ENCODE results near the gene LSM4. TPM values are rescaled to one million over a fixed set of nuclear protein-coding genes. Genes with fewer than 3 reads are reported as not detected.

LSM4 gene
- total and polyA plus RNA-seq, 2 of the 13 experiments (the other 11 are each of a cell fraction or from before 2014, with no cell fraction given): 65.8 to 166 TPM

DNA sequence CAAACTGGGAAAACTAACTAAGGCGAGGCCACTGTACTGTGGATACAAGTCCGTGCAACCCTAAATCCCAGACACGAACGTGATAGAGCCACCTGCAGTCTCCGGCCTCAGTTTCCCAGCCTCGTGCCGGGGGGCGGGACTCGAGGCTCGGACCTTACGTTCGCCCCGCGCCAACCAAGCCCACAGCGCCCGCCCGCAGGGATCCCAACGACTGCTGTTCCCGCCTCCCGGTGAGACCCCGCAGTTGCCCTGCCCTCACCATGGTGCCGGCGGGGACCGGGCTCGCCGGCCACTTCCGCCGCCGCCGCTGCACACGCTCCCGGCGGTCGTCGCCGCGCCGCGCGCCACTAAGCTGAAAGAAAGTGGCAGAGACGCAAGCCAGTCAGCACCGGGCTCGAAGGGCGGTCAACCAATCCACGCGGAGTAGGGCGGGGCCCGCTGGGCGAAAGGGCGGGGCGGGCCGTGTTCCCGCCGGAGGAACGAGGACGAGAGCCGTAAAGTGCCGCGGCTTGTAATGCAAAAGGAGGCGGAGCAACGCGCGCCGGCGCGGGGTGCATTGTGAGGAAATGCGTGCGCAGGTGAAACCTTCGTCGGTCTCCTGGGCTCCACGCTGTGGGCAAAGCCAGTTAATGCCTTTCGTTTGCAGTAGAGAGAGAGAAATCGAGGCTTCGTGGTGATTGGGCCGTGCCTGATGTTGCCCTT lies at the start of gene LSM4 (continued):
- TF ChIP-seq, protein P1, sequence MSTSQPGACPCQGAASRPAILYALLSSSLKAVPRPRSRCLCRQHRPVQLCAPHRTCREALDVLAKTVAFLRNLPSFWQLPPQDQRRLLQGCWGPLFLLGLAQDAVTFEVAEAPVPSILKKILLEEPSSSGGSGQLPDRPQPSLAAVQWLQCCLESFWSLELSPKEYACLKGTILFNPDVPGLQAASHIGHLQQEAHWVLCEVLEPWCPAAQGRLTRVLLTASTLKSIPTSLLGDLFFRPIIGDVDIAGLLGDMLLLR (CRISPR knock-in tag; IDR thresholded peaks at IDR 0.05): peak; percentile 41; the same call in 1 of the 2 replicates
- TF ChIP-seq, protein P2, sequence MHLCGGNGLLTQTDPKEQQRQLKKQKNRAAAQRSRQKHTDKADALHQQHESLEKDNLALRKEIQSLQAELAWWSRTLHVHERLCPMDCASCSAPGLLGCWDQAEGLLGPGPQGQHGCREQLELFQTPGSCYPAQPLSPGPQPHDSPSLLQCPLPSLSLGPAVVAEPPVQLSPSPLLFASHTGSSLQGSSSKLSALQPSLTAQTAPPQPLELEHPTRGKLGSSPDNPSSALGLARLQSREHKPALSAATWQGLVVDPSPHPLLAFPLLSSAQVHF (CRISPR knock-in tag; IDR thresholded peaks at IDR 0.05): peak; percentile 57; the same call in 1 of the 2 replicates
- TF ChIP-seq ZNF781 (CRISPR knock-in tag; IDR thresholded peaks at IDR 0.05; ENCODE audit: borderline replicate concordance, not compliant biosample characterization): no peak
- TF ChIP-seq ZNF605 (CRISPR knock-in tag; IDR thresholded peaks at IDR 0.05): no peak
- no peak for TF ChIP-seq ZNF124 (CRISPR knock-in tag; IDR thresholded peaks at IDR 0.05)
- peak; percentile 74 for TF ChIP-seq HDAC1 (CRISPR knock-in tag; IDR thresholded peaks at IDR 0.05)
- no peak for TF ChIP-seq ZFP37 (CRISPR knock-in tag; IDR thresholded peaks at IDR 0.05; ENCODE audit: borderline replicate concordance)
- TF ChIP-seq MEF2D (CRISPR knock-in tag; IDR thresholded peaks at IDR 0.05): no peak
- TF ChIP-seq, protein P3, sequence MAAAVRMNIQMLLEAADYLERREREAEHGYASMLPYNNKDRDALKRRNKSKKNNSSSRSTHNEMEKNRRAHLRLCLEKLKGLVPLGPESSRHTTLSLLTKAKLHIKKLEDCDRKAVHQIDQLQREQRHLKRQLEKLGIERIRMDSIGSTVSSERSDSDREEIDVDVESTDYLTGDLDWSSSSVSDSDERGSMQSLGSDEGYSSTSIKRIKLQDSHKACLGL (CRISPR knock-in tag; IDR thresholded peaks at IDR 0.05): peak; percentile 70
- TF ChIP-seq, protein P4, sequence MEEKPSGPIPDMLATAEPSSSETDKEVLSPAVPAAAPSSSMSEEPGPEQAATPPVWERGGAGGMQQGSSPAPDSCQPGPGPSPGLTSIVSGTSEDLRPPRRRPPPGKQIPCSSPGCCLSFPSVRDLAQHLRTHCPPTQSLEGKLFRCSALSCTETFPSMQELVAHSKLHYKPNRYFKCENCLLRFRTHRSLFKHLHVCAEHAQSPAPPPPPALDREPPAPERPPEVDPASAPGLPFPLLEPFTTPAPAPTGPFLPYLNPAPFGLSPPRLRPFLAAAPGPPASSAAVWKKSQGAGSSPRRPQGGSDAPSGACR (CRISPR knock-in tag; IDR thresholded peaks at IDR 0.05): no peak
- TF ChIP-seq SNRNP70 (IDR thresholded peaks at IDR 0.05; ENCODE audit: low read depth, low read length): no peak
- no peak for TF ChIP-seq ZMYM2 (CRISPR knock-in tag; IDR thresholded peaks at IDR 0.05)
- TF ChIP-seq FOSL1 (CRISPR knock-in tag; IDR thresholded peaks at IDR 0.05; ENCODE audit: borderline replicate concordance): no peak
- TF ChIP-seq HIVEP1 (CRISPR knock-in tag; IDR thresholded peaks at IDR 0.05): no peak
- no peak for TF ChIP-seq ZNF12 (CRISPR knock-in tag; IDR thresholded peaks at IDR 0.05)
- TF ChIP-seq SOX13 (IDR thresholded peaks at IDR 0.05): no peak; the same call in 1 of the 2 replicates
- peak in 1 of 2 experiments; percentile 62; a peak in 2 of 4 replicates for TF ChIP-seq SOX13 (CRISPR knock-in tag; conservative IDR thresholded peaks at IDR 0.05 in 1 of 2, IDR thresholded peaks at IDR 0.05 in 1 of 2)
- TF ChIP-seq, protein P5, sequence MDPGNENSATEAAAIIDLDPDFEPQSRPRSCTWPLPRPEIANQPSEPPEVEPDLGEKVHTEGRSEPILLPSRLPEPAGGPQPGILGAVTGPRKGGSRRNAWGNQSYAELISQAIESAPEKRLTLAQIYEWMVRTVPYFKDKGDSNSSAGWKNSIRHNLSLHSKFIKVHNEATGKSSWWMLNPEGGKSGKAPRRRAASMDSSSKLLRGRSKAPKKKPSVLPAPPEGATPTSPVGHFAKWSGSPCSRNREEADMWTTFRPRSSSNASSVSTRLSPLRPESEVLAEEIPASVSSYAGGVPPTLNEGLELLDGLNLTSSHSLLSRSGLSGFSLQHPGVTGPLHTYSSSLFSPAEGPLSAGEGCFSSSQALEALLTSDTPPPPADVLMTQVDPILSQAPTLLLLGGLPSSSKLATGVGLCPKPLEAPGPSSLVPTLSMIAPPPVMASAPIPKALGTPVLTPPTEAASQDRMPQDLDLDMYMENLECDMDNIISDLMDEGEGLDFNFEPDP (CRISPR knock-in tag; conservative IDR thresholded peaks at IDR 0.05): no peak
- no peak for TF ChIP-seq NR3C1 (CRISPR knock-in tag; IDR thresholded peaks at IDR 0.05)
- TF ChIP-seq, protein P6, sequence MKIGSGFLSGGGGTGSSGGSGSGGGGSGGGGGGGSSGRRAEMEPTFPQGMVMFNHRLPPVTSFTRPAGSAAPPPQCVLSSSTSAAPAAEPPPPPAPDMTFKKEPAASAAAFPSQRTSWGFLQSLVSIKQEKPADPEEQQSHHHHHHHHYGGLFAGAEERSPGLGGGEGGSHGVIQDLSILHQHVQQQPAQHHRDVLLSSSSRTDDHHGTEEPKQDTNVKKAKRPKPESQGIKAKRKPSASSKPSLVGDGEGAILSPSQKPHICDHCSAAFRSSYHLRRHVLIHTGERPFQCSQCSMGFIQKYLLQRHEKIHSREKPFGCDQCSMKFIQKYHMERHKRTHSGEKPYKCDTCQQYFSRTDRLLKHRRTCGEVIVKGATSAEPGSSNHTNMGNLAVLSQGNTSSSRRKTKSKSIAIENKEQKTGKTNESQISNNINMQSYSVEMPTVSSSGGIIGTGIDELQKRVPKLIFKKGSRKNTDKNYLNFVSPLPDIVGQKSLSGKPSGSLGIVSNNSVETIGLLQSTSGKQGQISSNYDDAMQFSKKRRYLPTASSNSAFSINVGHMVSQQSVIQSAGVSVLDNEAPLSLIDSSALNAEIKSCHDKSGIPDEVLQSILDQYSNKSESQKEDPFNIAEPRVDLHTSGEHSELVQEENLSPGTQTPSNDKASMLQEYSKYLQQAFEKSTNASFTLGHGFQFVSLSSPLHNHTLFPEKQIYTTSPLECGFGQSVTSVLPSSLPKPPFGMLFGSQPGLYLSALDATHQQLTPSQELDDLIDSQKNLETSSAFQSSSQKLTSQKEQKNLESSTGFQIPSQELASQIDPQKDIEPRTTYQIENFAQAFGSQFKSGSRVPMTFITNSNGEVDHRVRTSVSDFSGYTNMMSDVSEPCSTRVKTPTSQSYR (CRISPR knock-in tag; IDR thresholded peaks at IDR 0.05; ENCODE audit: borderline replicate concordance): no peak
- TF ChIP-seq, protein P7, sequence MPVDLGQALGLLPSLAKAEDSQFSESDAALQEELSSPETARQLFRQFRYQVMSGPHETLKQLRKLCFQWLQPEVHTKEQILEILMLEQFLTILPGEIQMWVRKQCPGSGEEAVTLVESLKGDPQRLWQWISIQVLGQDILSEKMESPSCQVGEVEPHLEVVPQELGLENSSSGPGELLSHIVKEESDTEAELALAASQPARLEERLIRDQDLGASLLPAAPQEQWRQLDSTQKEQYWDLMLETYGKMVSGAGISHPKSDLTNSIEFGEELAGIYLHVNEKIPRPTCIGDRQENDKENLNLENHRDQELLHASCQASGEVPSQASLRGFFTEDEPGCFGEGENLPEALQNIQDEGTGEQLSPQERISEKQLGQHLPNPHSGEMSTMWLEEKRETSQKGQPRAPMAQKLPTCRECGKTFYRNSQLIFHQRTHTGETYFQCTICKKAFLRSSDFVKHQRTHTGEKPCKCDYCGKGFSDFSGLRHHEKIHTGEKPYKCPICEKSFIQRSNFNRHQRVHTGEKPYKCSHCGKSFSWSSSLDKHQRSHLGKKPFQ (CRISPR knock-in tag; IDR thresholded peaks at IDR 0.05; ENCODE audit: insufficient replicate concordance): peak; percentile 93
